Subcutaneous adipose tissue (tissue), 4 donors: ENCODE data around the gene PLCG2. TPM values are rescaled to one million over a fixed set of nuclear protein-coding genes. Genes with fewer than 3 reads are reported as not detected.

Experiments used
- total RNA-seq, 4 donors: library from RNA; depleted of rRNA; stranded (reverse); fragments of >200 nt; gene quantifications; one replicate each; pipeline ENCODE4 v1.1.0, GENCODE V29; 2016
- TF ChIP-seq, protein P1 (sequence below): fragments of 450-650 bp; IDR thresholded peaks from one replicate; pipeline ENCODE4 v1.5.1; 2016; ENCODE audit warnings: low read depth, mild to moderate bottlenecking, control low read depth, antibody characterized with exemption, moderate library complexity

Gene PLCG2
- total RNA-seq, 4 donors from 2014 or later = 19.8 to 34.9 (median 23.8) TPM

- TF ChIP-seq, protein P1, sequence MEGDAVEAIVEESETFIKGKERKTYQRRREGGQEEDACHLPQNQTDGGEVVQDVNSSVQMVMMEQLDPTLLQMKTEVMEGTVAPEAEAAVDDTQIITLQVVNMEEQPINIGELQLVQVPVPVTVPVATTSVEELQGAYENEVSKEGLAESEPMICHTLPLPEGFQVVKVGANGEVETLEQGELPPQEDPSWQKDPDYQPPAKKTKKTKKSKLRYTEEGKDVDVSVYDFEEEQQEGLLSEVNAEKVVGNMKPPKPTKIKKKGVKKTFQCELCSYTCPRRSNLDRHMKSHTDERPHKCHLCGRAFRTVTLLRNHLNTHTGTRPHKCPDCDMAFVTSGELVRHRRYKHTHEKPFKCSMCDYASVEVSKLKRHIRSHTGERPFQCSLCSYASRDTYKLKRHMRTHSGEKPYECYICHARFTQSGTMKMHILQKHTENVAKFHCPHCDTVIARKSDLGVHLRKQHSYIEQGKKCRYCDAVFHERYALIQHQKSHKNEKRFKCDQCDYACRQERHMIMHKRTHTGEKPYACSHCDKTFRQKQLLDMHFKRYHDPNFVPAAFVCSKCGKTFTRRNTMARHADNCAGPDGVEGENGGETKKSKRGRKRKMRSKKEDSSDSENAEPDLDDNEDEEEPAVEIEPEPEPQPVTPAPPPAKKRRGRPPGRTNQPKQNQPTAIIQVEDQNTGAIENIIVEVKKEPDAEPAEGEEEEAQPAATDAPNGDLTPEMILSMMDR = no peak
These were observed 76.6 kb downstream of the PLCG2 start for GRCh38 chr16:81855552-81856153.

- TF ChIP-seq, protein P1 = no peak
These were observed 81.5 kb downstream of the PLCG2 start for GRCh38 chr16:81860287-81861266.

- TF ChIP-seq, protein P1 = no peak
These were observed 82.4 kb downstream of the PLCG2 start for GRCh38 chr16:81861503-81861902.

DNA sequence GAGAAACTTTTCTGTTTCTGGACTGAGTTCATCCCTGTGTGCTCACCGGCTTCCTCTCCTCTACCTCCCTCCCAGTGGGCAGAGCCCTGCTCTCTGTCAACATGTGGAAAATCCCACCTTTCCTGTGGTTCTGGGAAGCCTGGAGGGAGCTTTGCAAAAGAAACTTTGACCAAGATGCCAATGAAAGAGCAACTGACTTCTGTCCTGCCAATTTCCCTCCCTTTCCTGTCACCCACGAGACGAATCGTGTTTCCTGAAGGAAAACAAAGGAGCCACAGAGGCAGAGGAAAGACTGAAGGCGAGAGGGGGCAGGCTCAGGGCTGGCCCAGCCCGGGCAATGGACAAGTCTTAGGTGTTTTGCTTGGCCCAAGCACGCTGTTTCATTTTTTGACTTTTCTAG lies 82.8 kb downstream of the PLCG2 start:
- TF ChIP-seq, protein P1 = no peak

DNA sequence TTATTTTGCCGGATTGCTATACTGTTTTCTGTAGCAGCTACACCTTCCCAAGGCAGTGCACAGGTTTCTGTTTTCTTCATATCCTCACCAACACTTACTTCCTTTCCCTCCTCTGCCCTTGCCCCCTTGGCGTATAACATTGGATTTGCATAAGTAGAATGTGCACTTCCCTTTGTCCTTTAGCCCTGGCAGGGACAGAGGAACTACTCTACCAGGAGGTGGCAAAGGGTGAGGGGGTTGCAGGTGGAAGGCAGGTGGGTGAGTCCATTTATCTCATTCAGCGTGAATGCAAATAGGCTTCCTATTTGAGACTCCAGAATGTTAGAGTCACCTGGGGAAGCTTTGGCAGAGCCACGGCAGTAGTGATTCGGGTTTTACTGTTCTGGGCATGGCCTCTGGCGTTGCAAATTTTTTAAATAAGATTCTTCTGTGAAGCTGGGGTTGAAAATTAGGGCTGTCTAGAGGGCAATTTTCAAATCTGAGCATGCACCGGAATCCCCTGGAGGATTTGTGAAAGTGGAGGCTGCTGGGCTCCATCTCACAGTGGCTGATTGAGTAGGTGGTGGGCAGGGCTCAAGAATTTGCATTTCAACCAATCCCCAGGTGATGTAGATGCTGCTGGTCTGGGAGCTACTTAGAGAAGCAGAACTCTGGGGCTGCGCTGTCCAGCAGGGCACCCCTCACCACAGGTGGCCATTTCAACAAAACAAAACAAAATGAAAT lies 84.7 kb downstream of the PLCG2 start:
- TF ChIP-seq, protein P1 = no peak

DNA sequence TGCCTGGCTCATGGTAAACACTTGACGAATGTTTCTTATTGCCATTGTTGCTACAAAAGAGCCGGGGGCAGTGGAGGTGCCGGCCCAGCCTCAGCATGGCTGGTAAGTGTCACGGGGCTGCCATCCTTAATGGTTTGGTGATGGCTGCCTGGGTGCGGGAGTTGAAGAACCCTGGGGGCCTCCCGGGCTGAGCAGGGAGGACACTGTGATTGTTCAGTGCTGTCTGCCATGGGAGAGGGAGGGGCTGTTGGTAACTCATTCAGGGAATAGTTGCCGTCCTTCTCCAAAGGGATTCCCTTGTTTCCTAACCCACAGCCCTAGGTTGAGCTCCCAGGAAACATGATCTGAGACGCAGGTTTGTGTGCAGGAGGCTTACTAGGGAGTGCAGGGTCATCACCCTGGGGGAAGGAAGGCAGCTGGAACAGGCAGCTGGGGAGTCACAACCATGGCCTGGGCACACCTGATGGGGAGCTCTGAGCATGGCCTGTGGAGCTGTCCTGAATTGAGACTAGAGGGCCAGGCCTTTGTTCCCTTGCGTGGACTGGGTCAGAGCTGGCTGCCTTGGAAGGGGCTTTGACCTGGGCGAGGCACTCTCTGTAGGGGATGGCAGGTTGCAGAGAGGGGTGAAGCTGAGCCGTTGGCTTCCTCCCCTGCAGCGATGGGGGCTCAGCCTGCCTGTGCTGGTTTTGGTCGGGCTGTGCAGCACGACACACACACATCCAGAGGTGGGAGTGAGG lies 85.7 kb downstream of the PLCG2 start:
- TF ChIP-seq, protein P1 = no peak
